GM21529 (cell line): ENCODE data around the gene NAA15.
"Not testable (repeated sequence)": the region's sequence is repeated elsewhere in the genome, so short reads cannot be mapped to it uniquely, and the experiment has no call there.

ENCODE experiments used
- ATAC-seq: cut with Tn5 transposase; IDR thresholded peaks from one replicate; pipeline ENCODE4 v1.9.1; 2021; ENCODE audit not compliant: unreplicated experiment

Gene NAA15

DNA sequence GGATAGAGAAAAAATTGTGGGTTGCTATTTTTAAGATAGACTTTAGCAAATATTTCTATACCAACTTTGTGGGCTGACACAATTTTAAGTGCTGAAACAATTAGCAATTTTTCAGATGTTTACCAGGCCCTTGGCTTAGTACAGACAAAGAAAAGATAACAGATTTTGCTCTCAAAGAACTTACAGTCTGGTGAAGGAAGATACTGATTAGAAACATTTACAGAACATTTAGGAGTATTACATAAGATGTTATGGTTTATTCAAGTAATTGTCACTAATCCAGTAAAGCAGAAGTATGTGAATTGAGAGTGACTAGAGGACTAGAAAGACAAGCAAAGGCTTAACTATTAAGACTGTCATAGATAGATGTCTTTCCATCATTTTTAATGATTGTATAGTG is 36.3 kb downstream of the NAA15 start:
- ATAC-seq, result no peak

DNA sequence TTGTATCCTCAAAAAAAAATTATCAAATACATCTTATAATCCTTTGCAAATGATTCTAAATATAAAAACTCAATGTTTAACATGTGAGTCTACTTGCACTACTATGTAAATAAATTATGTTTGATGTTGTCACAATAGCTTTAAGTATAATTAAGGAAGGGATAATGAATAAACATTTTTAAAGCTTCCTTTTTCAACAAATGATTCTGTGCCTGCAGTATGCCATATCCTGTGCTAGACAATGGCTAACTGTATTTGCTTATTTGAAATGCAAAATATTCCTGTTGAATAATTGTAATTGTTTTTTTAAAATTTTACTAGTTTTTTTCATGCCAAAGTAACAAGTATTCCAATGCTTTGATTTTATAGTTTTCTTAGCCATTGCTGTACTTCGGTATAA is 60.0 kb downstream of the NAA15 start:
- no peak for ATAC-seq

DNA sequence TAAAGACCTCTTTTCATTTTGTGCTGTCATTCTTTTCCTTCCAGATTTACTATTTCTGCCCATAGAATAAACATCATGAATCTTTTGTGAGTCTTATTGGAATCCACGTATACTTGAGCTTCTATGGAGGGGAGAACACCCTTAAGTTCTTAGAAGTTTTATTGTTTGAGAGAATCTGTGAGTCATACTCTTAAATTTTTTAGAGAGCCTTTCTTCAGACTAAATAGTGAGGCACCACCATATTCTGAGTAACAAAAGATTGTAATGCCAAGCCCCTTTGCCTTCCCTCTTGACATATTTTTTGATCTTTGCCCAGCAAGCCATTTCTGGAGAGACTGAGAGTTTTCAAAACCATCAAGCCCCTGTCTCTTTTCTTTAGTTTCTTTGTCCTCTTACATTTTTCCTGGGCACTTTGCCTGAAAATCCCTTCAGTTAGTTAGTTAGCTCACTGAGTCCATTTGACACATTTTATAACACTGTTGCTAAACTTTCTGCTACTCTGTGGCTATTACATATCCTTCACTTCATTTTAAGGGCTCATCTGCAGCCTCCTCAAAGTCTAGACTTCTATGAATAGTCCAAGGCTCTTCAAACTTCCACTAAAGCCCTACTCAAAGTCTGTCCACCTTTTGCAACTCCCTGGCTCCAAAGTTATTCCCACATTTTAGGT is 66.3 kb downstream of the NAA15 start:
- no peak for ATAC-seq

DNA sequence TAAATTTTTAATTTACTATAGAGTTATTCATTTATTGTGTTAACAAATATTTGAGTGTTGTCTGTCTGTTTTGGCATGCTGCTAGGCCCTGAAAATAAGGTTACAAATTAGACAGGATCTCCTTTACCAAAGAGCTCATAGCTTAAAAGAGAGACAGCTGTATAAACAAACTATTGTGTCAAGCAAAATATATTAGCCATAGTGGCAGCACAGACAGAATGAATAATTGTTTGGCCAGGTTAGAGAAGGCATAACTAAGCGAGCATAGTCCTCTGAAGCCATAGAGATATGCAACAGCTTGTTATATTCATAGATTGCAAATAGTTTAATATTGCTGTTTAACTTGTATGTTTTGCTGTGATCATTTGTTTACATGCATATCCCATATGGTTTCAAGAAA is 67.7 kb downstream of the NAA15 start:
- no peak for ATAC-seq

DNA sequence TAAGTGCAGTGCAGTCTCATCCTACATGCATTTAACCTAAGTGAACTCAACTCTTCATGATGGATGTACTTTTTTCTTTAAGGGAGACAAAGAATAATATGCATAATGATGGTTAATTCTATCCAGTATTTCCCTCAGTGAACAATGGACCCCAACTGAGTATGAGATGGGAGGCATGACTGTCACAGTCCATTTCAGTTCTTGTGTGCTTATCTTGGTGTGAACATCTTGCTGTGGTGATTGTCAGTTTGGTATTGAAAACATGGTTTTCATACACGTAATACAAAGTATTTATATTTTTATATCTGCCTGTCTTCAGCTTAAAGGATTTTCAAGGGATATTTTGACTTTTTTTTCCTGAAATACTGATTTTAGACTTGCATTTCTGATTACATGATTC is 72.9 kb downstream of the NAA15 start:
- no peak for ATAC-seq

DNA sequence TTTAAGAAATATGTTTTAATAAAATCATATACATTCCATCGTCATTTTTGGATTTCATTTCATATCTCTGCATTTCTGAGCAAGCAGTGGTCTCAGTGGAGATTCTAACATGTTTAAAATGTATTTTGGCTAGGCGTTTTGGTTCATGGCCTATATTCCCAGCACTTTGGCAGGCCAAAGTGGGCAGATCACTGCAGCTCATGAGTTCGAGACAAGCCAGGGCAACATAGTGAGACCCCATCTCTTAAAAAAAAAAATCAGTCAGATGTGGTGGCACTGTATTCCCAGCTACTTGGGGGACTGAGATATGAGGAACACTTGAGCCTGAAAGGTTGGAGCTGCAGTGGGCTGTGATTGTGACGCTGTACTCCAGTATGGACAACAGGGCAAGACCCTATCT is 85.1 kb downstream of the NAA15 start:
- no peak for ATAC-seq

DNA sequence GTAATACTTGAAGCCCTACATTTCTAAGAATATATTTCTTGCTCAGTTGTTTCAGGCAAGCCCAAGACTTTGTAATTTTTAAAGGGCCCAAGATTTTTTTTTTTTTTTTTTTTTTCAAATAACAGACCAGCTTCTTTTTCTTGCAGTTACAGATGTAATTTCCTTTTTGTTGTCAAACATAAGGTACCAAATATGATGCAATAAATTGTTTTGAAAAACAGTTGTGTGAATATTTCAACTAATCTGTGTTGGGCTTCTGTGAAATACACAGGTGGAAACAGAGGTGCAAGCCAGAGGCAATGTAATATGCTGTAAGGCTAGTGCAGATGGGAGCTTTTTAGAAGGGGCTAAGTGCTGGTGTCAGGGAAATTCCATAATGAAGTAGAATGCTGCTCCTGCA is 87.8 kb downstream of the NAA15 start:
- ATAC-seq, result no peak

DNA sequence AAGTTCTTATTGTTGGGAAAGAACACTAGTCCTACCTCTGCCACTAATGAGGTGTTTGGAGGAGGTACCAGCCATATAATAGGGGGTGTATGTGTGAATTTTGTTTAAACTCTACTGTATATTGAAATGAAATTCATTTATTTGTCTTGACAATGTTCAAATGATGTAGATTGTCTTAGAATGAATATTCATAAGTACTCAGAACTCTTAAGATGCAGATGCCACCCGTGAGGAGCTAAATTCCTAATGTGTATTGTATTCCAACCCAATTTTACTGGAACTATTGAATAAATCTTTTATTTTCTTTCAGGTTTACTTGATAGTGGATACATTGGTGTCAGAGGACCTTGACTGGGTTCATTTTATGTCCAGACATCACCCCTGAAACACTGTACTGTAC is 88.7 kb downstream of the NAA15 start:
- no peak for ATAC-seq

DNA sequence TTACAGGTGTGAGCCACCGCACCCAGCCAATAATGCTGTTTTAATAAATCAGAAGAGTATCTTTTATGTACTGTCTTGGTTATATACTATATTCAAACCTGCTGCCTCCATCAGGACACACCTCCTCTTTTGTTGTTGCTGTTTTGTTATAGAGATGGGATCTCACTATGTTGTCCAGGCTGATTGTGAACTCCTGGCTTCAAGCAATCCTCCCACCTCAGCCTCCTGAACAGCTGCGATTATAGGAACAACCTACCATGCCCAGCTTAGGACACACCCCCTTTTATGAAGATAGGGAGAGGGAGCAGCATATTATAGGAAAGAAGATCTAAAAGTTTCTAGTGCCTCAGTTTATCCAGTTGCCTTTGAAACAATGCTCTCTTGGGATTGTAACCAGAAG is 90.4 kb downstream of the NAA15 start:
- ATAC-seq, result no peak

DNA sequence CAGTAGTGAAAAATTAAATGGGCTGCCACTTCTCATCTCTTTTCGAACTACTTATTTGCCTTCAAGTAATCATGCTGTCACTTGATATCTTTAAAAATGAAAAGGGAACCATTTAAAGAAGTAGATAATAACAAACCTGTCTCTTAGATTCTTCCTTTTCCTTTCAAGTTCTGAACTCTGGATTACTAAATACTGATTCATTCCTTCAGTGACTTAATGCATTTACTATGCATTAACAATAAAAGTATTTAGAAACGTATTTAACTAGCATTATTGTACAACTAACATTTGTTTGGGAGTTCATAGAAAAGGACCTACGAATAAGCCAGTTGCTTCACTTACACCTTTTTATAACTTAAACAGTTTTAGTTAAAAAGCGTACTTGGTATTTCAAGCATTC is 91.5 kb downstream of the NAA15 start:
- ATAC-seq, result no peak

DNA sequence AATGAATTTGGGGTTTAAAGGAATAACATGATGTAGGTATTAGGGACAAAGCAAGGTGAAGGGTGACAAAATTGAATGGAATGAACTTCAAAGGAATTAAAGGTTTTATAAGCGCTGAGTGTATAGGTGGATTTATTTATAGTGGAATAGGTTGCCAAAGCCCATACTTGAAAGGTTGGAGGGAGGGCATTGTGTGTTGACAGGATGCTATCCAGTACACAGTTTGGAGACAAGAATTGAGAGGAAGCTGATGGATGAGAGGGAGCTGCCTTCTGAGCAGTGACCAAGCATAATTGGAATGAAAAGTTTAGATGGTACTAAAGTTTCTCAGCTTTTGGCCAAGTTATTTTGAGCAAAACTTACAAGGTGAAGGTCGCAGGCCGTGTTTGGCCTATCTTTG is 100.1 kb downstream of the NAA15 start:
- no peak for ATAC-seq

DNA sequence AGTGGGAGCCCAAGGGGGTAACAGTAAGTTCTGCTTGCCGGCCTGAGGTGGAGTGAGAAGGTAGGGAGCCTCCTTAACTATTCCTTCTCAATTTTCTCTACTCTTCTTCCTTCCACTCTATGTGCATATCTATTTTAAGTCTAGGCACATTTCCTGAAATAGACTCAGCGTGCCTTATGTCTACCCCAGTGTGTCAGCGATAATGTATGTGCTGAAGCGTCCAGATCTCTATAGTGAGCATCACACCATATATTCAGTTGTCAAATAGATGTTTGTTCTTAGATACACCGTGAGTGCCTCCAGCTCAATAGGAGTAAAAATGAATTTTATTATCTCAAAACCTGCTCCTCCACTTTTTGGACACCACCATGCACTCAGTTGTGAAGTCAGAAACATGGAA is 101.1 kb downstream of the NAA15 start:
- no peak for ATAC-seq

DNA sequence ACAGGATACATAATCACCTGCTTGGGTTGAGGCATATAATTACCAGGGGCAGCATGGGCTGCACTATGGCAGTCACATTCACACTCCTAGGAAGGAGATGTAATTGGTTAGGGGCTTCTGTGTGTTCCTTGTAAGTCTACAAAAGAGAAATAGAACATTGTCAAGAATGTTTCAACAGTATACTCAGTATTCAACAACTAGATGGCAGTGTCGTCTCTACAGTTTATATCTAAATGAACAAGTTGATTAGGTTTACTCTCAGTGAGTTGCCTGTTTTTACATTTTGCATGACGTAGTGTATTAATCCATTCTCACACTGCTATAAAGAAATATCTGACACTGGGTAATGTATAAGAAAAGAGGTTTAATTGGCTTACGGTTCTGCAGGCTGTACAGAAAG is 102.2 kb downstream of the NAA15 start:
- no peak for ATAC-seq

DNA sequence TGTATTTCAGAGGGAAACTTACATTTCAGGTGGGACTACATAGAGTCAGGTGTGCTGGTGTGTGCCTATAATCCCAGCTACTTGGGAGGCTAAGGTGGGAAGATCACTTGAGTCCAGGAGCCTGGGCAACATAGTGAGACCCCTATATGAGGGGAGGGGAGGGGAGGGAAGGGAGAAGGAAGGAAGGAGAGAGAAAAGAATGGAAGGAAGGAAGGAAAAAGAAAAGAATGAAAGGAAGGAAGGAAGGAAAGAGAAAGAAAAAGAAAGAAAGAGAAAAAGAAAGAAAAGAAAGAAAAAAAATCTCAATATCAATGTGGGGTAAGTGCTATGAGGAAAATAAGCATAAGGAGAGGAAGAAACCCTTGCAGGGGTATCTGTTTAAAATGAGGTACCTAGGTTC is 109.0 kb downstream of the NAA15 start:
- no peak for ATAC-seq

DNA sequence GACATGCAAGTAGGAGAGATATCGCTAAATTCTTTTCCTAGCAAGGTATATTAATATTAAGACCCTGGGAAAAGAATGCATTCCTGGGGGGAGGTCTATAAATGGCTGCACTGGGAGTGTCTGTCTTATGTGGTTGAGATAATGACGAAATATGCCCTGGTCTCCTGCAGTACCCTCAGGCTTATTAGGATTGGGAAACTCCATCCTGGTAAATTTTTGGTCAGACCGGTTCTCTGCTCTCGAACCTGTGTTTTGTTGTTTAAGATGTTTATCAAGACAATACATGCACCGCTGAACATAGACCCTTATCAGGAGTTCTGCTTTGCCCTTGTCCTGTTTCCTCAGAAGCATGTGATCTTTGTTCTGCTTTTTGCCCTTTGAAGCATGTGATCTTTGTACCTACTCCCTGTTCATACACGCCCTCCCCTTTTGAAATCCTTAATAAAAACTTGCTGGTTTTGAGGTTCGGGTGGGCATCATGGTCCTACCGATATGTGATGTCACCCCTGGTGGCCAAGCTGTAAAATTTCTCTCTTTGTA is 113.4 kb downstream of the NAA15 start:
- ATAC-seq, result not testable (repeated sequence)

DNA sequence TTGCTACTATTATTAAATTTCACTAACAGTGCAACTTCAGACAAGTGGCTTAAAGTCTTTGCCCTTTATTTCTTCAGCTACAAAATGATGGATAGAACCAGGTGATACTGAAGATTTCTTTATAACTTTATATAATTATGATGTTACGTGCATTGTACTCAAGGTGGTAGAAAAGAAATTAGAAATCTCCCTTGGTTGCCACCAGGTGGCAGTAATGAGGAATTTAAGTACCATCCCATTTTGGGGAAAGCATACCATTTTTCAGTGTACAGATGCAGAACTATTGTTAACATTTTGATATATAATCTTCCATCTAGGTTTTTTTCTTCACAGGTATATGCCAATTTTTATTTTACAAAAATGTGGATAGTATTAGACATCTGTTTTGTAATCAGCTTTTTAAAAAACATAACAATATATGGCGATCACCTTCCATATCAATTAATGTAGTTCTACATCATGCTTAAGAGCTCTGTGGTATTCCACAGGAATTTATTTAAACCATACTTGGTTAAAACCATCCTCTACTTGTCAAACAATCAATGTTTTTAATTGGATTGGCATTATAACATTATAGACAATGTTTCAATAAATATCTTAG is 114.9 kb downstream of the NAA15 start:
- ATAC-seq, result no peak

DNA sequence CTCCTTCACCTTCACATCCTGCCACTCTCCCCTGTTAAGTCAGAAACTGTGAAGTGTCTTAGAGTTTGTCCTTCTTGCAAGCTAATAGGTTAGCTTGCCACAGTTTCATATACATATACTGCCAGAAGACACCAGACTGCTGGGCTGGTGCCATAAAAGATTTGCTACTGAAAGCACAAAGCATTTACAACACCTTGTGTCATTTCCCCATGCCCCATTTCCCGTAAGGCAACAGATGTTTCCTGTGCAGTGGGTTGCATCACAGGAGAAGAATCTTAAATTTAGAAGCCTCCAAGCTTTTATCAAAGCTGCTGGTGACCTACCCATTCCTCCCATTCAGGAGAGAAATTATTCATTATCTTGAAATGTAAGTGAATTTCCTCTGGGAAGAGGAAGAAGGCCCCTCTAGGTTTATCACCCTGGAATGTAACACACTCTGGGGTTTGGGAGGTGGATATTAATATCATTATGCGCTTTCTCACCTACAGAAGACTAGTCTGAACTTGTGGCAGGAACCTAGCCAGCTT is 118.1 kb downstream of the NAA15 start:
- peak; percentile 78 for ATAC-seq

DNA sequence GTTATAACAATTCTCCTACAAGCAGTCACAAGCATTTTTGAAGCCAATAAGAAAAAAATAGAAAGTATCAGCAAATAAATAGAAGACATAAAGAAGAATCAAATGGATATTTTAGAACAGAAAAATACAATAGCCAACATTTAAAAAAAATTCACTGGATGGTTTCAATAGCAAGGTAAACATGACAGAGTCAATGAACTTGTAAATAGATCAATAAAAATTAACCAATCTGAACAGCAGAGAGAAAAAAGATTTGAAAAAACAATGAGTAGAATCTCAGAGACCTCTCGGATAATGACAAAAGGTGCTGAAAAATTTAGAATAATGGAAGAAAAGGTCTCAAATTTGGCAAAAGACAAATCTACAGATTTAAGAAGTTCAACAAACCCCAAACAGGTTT is 119.3 kb downstream of the NAA15 start:
- no peak for ATAC-seq

DNA sequence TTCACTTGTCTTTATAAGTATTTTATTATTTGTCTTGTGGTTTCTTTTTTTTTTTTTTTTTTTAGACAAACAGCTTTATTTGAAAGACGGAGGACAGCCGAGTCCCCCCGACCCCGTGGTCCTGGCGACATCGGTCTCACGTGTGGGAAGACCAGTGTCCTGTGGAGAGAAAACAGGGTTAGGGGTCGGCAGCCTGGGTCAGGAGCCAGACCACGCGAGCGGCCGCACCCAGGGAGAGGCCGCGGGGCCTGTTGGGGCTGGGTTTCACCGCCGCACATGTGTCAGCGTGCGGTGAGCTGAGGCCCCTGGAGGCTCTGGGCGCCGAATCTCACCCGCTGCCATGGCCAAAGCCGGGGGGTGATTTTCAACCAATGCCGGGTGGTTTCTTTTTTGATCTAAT is 134.8 kb downstream of the NAA15 start:
- ATAC-seq, result no peak

DNA sequence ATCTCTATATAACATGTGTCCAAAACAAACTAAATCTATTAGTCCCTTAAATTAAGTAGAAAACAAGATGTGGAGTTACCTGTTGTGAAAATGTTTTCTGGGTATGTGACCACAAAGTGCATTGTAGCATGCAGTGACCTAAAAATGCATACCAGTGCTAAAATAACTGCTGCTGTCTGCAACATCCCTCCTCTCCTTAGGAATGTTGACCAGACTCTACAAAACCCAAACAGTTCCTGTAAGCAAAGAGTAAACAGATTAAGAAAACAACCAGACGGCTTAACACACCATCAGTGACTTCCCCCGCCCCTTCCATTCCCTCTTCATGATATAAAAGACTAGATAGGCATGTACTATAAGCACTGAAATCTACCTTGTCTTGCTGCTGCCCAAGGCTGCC is 136.8 kb downstream of the NAA15 start:
- ATAC-seq, result no peak

DNA sequence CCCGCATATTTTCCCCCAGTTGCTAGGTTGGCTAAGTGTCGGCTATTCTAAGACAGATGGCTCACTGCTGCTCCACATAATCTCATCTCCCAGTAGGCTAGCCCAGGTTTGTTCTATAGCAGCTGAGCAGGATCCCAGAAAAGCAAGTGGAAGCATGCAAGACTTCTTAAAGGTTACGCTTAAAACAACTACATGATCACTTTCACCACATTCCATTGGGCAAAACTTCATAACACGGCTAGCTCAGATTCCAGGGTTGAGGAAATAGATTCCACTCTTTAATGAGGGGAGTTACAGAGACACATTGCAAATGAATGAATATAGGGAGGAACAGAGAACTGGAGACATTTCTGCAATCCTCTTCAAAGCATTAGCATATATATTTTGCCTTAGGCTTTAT is 139.7 kb downstream of the NAA15 start:
- no peak for ATAC-seq

DNA sequence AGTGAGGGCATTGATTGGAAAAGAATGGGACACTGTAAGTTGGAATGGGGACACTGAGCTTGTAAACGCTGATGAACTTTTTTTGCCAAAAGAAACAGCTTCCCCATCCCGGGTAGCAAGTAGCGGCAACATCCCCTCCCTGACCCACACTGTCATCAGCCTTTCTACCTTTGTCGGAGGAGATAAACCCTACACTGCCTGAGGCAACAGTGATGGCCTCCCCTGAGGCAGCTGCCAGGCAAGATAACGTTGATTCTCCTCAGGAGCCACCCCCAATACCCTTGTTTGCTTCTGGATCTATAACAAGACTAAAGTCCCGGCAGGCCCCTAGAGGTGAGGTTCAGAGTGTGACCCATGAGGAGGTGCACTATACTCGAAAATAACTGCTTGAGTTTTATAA is 142.4 kb downstream of the NAA15 start:
- ATAC-seq, result no peak

DNA sequence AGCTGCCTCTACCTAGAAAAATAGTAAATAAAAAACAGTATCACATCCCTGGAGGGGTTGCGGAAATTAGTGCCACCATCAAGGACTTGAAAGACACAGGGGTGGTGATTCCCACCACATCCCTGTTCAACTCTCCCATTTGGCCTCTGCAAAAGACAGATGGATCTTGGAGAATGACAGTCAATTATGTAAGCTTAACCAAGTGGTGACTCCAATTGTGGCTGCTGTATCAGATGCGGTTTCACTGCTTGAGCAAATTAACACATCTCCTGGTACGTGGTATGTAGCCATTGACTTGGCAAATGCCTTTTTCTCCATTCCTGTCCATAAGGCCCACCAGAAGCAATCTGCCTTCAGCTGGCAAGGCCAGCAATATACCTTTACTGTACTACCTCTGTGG is 143.6 kb downstream of the NAA15 start:
- ATAC-seq, result not testable (repeated sequence)
